ENCODE data around the gene OSBPL2.

OSBPL2 gene

GRCh38 chr20:62236766-62237513, 1.4 kb upstream of the OSBPL2 start:
- no peak for DNase-seq

DNA sequence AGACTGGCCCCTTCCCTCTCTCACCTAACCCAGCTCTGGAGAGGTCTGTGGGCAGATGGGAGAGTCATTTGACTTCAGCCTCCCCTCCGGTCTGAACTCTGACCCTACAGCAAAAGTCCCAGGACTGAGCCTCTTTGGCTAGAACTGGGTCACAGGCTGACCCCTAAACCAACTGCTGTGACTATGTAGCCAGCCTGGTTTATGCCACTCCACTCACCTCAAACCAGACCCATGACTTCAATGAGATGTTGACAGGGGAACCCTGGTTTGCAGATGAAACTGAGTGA, 864 bp upstream of the OSBPL2 start:
- DNase-seq = no peak

GRCh38 chr20:62238569-62239277, 402 bp downstream of the OSBPL2 start:
- peak; percentile 18 for DNase-seq

DNA sequence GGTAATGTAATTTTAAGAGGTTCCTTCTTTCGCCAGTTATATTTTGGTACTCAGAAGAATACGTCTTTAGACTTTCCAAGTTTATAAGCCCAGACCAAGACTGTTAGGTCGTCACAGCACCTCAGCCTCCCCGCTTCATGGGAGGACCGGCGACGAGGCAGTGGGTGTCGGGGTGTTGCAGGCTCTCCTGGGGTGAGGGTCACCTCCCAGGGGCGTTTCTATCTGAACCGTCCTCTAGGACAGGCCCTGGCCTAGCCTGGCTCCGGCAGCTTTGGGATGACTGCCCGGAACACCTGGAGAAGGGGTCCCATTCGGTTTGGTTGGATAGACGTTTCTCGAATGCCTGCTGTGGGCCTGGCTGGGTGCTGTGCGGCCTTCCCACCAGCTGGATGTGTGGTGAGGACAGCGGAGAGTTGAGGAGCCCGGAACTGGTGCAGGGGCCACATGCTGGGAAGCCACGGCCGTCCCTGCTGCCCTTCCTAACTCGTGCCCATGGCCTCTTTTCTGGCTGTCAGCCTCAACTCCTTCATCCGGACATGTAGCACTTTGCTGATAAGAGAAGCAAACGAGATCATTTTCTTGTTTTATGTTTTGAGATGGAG, 1.1 kb downstream of the OSBPL2 start:
- no peak for DNase-seq

- no peak for DNase-seq
These were observed 1.8 kb downstream of the OSBPL2 start for GRCh38 chr20:62240020-62240685.

GRCh38 chr20:62241506-62241905, 3.2 kb downstream of the OSBPL2 start:
- no peak for DNase-seq

DNA sequence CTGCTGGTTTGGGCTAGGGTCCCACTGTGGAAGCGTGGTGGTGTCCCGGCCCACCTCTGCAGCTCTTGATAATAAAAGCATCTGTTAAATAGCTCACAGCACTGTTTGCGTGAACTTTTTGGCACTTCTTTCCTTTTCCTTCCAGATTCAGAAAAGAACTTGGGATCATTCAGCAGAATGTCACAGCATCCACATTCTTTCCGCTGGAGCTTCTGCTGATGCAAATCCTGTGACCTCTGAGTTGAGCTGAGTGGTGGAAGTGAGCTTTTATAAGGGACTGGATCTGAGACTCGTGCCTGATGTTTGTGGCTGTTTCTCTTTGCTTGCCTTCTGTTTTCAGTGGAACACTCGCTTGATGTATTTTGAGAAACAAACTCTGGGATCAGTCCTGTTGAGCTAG, 3.9 kb downstream of the OSBPL2 start:
- DNase-seq = no peak

DNA sequence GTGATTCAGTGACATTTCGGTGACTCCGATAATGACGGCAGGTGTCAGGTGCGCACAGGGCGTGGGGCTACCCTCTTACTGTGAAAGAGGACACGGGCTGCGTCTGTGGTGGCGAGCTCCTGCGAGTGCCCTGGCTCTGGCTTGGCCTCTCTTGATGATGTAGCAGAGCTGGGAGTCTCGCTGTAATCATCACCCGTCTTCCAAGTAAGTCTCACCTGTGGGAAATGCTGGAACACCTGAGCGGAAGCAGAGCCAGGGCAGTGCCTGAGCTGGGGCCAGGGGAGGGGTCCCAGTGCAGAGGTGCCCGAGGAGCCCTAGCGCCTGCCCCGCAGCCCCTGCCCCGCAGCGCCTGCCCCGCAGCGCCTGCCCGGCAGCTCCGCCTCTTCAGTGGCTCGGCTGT, 4.8 kb downstream of the OSBPL2 start:
- DNase-seq = no peak

DNA sequence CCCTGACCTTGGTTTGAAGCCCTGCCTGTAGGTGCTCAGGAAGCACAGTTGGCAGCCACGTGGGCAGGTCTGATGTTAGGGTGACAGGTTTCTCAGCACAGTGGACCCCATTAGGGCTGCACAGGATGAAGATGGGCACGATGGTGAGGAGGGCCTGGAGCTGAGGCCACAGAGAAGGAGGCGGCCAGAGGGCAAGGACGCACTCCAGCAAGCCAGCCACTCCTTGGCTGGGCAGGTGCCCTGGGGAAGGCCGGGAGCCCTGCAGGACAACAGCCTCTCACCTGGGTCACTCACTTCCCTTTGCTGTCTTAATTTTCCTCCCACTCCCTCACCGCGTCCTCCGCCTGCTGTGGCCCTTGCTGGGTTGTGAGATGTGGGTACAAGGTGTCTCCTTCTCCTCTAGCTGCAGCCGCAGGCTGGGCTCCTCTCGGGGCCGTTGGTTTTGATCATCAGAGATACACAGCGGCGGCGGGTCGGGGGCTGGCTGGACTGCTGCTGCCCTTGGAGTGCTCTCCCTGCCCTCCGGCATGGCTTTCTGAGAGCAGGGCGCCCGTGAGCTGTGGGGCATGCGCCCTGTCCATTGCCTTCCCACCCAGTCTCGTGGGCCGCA, 5.7 kb downstream of the OSBPL2 start:
- DNase-seq = no peak

DNA sequence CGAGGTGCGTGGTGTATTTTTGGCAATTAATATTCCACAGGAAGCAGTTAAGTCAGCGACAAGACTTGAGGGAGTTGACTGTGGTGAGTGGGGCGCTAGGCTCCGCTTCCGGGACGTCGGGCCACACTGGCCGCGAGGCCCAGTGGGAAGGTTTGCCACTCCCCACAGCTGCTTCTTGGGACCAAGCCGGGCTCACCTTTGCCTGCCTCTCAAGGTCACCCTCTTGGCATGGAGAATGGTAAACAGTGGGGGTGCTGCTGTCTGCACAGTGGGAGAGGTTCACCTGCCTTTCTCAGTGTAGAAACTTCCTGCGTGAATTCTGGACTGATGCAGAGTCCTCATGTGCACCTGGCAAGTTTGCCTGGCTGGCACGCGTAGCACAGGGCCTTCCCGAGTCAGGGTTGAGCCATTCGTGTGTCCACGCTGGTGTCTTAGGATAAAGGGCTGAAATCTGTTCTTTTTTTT, 6.4 kb downstream of the OSBPL2 start:
- DNase-seq = peak; percentile 44

- DNase-seq = no peak
These were observed 7.6 kb downstream of the OSBPL2 start for GRCh38 chr20:62245911-62246280.

DNA sequence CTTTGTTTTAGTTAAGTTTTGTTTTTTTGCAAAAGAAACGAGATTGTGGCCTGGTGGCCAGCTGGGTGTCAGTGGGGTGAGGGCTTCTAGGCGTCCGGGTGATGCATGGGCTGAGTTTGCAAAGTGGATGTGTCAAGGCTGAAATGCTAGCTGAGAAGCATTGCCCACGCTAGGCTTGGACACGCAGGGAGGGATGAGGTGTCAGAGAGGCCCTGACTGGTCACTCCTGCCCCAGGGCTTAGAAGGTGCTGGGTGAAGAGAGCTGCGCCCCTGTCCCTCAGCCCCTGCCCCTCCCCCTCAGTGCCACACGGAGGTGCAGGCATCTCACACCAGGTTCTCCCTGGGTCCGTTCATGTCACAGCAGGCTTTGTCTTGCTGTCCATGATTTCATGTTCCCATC, 8.1 kb downstream of the OSBPL2 start:
- no peak for DNase-seq

DNA sequence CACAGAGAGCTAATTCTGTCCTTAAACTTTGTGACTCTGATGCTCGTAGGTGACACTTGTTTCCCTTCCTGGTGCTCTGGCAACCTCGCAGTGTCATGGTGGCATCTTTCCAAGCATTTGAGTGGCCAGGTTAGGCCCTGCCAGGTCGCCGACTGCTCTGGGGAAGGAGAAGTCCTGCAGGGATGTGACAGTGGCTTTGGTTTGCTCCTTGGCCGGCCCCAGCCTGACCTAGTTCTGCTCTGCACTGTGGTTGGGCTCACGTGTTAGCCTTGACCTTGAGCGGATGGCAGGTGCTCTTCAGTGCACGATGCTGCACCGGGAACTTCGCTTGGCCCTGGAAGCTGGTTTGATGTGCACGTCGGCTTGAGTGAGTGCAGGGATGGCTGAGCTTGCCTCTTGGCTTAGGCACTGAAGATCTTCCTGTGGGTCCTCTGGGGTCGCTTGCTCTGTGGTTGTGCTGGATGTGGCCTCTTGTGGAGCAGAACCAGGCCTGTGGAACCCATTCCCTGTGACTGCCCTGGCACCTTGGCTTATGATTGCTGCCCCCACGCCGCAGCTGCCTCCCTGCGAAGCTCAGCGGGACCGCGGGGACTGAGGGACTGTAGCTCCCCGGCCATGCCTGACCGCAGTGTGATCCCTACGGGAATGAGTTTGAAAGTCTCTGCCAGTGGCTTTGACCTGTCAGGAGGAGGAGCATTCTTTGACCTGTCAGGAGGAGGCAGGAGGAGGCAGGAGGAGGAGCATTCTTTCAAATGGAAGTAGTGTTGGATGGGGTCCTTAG, 8.7 kb downstream of the OSBPL2 start:
- DNase-seq = no peak

DNA sequence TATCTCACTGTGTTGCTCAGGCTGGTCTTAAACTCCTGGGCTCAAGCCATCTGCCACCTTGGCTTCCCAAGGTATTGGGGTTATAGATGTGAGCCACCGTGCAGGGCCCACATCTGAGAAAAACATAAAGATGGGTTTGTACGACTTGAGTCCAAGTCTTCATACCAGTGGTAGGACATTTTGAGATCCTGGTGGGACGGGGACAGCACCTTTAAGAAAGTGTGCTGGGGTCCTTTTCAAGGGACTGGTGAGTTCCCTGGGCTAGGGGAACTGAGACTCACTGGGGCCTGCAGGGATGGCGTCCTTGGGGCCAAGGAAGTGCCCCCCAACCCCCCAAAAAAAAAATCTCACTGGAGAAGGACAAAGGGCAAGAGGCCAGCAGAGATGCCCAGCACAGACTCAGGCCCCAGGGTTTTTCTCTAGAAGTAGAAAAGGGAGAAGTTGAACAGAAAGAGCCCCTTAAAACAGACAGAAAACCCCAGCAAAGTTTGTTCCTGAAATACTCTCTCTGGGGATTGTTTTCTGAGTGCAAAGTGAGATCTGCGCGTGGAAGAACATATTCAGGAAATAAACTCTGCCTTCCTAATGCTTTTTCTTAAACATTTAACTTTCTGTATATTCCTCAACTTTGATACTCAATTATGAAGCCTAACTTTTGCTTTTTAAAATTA, 10.7 kb downstream of the OSBPL2 start:
- no peak for DNase-seq

DNA sequence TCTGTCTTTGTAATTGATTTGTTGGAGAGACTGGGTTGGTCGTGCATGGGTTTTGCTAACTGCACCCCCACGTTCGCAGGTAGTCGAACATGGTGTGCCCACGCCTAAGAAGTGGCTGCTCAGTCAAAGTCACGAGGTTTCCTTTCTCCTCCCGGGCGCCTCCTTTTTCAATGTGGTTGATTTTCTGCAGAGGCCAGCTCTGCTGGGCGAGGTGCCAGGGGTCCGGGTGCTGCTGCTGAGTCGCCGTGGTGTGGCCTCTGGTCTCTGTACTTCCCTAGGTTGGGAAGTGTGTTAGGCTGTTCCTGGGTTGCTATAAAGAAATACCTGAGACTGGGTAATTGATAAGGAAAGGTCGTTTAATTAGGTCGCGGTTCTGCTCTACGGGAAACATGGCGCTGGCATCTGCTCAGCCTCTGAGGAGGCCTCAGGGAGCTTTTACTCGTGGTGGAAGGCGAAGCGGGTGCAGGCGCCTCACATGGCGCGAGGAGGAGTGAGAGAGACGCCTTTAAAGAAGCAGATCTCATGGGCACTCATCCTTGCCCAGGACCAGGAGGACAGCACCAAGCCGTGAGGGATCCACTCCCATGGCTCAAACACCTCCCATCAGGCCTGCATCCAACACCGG, 14.1 kb downstream of the OSBPL2 start:
- peak; percentile 62 for DNase-seq

GRCh38 chr20:62253398-62253797, 15.1 kb downstream of the OSBPL2 start:
- no peak for DNase-seq

DNA sequence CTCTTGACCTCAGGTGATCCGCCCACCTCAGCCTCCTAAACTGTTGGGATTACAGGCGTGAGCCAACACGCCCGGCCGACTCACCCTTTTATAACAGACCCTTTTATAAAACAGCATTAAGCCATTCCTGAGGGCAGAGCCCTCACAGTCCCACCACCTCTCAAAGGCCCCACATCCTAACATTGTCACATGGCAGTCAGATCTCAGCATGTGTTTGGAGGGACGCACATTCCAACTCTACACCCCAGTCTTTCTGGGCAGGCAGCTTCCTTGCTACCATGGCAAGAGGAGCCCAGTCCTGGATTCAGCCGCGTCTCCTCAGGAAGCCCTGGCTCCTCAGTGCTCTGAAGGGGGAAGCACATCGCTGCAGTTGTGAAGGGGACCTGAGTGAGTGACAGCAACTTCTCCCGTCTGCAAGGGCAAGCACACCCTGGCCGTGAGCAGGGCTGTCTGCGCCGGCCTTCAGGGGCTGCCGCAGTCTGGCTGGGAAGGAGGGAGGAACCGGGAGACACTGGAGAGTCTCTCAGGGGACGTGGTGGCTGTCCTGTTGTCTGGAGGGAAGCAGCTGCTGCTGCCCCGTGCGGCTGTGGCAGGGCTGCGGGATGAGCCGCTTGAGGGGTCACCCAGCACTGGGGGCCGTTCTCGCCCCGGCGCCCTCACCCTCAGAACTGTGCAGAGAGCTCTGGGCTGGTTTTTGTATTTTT, 15.9 kb downstream of the OSBPL2 start:
- no peak for DNase-seq

DNA sequence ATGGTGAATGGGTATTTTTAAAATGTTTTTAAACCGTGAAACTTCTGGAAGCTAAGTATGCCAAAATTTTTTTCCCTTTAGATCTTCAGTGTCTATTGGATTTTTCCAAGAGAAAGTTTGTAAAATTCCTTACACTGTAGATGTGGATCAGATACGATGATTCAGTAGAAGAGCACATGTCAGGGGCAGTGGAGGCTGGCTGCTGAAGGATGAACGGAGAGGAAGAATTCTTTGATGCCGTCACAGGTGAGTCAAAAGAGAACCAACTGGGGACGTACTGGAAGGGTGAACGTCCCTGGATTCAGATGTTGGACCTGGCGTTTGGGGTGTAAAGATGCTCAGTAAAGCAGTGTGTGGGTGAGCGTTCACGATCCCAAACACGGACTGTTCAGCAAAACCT, 17.7 kb downstream of the OSBPL2 start:
- DNase-seq = no peak

- no peak for DNase-seq
These were observed 20.4 kb downstream of the OSBPL2 start for GRCh38 chr20:62258499-62259293.

DNA sequence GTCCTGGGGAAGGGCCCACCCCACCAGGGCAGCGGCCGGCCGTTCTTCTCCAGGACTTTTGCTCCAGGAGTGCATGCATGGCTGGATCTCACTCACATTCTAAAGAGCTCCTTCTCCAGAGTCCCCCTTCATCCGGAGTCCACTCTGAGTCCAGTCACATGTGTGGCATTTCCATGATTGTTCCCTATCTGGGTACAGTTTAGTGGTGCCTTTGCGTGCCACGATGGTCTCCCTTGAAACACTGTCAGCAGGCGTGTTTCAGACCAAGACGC, 20.9 kb downstream of the OSBPL2 start:
- no peak for DNase-seq

Measured in hematopoietic multipotent progenitor cell treated with erythropoietin and hydrocortisone succinate and interleukin-3 and kit ligand, for 4 days (in vitro differentiated cells).